Mesothelial cell of epicardium (in vitro differentiated cells): Measurements from ENCODE around the gene GALP. TPM values are rescaled to one million over a fixed set of nuclear protein-coding genes. Genes with fewer than 3 reads are reported as not detected.
A peak's percentile ranks its signal among the peaks of the same experiment; 100 is the strongest.
"Not testable (repeated sequence)": the region's sequence is repeated elsewhere in the genome, so short reads cannot be mapped to it uniquely, and the experiment has no call there.

ENCODE experiments used
- DNase-seq, 2 experiments: peaks; one replicate each; pipeline ENCODE4 v3.0.0; 2021; ENCODE audit warnings: low spot score in 2 of 2; ENCODE audit not compliant: unreplicated experiment in 2 of 2
- H3K27ac Mint-ChIP-seq: 2 replicates; pipeline ENCODE4 v1.8.0; 2021; ENCODE audit warnings: mixed read lengths
- H3K27me3 Mint-ChIP-seq: 2 replicates; pipeline ENCODE4 v1.8.0; 2021; ENCODE audit warnings: low read depth, mixed read lengths
- H3K36me3 Mint-ChIP-seq: 2 replicates; pipeline ENCODE4 v1.8.0; 2021; ENCODE audit warnings: mixed read lengths
- H3K4me1 Mint-ChIP-seq: 2 replicates; pipeline ENCODE4 v1.8.0; 2021; ENCODE audit warnings: mixed read lengths
- H3K4me3 Mint-ChIP-seq: 2 replicates; pipeline ENCODE4 v1.8.0; 2021; ENCODE audit warnings: mild to moderate bottlenecking, moderate library complexity, mixed read lengths
- H3K9me3 Mint-ChIP-seq: 2 replicates; pipeline ENCODE4 v1.8.0; 2021; ENCODE audit warnings: mixed read lengths
- CTCF ChIP-seq: fragments of 200-600 bp; sonication (generic); IDR thresholded peaks from one replicate; pipeline ENCODE4 v1.5.0; 2021; ENCODE audit warnings: antibody characterized with exemption; ENCODE audit not compliant: unreplicated experiment
- total RNA-seq: library from RNA; stranded (reverse); gene quantifications from 3 replicates; pipeline ENCODE4 v1.2.1, GENCODE V29; 2021

The GALP gene
- total RNA-seq, 1 donor from 2014 or later, result not detected

- peaks cover 7% of the 10 kb centered on the region for H3K9me3 Mint-ChIP-seq
- H3K4me3 Mint-ChIP-seq, result no peak overlapping the region
- no peak for DNase-seq
- H3K4me1 Mint-ChIP-seq, result no peaks in the 10 kb centered on the region
- no peak for TF ChIP-seq CTCF
- H3K27me3 Mint-ChIP-seq, result peaks cover 3% of the 10 kb centered on the region
- no peak overlapping the region for H3K27ac Mint-ChIP-seq
- no peaks in the 10 kb centered on the region for H3K36me3 Mint-ChIP-seq
Measured at GRCh38 chr19:56211718-56212117, 35.9 kb downstream of the GALP start.

- H3K27ac Mint-ChIP-seq, result peak overlapping the region; percentile 39
- DNase-seq, result peak in 1 of 2 experiments; percentile 40
- H3K4me1 Mint-ChIP-seq, result peaks cover 1% of the 10 kb centered on the region
- peak overlapping the region; percentile 54 for H3K4me3 Mint-ChIP-seq
- peaks cover 14% of the 10 kb centered on the region for H3K36me3 Mint-ChIP-seq
- H3K9me3 Mint-ChIP-seq, result peaks cover 3% of the 10 kb centered on the region
- TF ChIP-seq CTCF, result no peak
- no peaks in the 10 kb centered on the region for H3K27me3 Mint-ChIP-seq
Measured at GRCh38 chr19:56217039-56217949, 41.5 kb downstream of the GALP start.

GRCh38 chr19:56218961-56219360, 43.2 kb downstream of the GALP start:
- peaks cover 23% of the 10 kb centered on the region for H3K36me3 Mint-ChIP-seq
- no peak overlapping the region for H3K4me3 Mint-ChIP-seq

GRCh38 chr19:56221442-56221841, 45.6 kb downstream of the GALP start:
- peaks cover 23% of the 10 kb centered on the region for H3K36me3 Mint-ChIP-seq
- not testable (repeated sequence) for H3K27ac Mint-ChIP-seq, H3K27me3 Mint-ChIP-seq, DNase-seq, H3K4me3 Mint-ChIP-seq, H3K4me1 Mint-ChIP-seq, H3K9me3 Mint-ChIP-seq
- TF ChIP-seq CTCF, result peak; percentile 23

More at GRCh38 chr19:56218961-56219360, 43.2 kb downstream of the GALP start:
- H3K27ac Mint-ChIP-seq, result no peak overlapping the region
- peaks cover 3% of the 10 kb centered on the region for H3K9me3 Mint-ChIP-seq
- no peak for DNase-seq
- no peak for TF ChIP-seq CTCF
- no peaks in the 10 kb centered on the region for H3K27me3 Mint-ChIP-seq
- peaks cover 1% of the 10 kb centered on the region for H3K4me1 Mint-ChIP-seq

- no peak for DNase-seq
- Mint-ChIP-seq H3K27me3 (no peaks in the 10 kb centered on the region), H3K4me1 (peaks cover 1% of the 10 kb centered on the region), H3K36me3 (peaks cover 23% of the 10 kb centered on the region), H3K9me3 (peaks cover 3% of the 10 kb centered on the region), H3K4me3 (no peak overlapping the region), H3K27ac (no peak overlapping the region)
- no peak for TF ChIP-seq CTCF
Measured at GRCh38 chr19:56221851-56222250, 46.0 kb downstream of the GALP start.
